Brain pericyte (primary cell): ENCODE measurements around the gene PPP1R14C.

Experiments used
- DNase-seq: peaks from one replicate; pipeline ENCODE4 v3.0.0-alpha.2; 2012; ENCODE audit warnings: low read depth, low spot score

PPP1R14C gene

DNA sequence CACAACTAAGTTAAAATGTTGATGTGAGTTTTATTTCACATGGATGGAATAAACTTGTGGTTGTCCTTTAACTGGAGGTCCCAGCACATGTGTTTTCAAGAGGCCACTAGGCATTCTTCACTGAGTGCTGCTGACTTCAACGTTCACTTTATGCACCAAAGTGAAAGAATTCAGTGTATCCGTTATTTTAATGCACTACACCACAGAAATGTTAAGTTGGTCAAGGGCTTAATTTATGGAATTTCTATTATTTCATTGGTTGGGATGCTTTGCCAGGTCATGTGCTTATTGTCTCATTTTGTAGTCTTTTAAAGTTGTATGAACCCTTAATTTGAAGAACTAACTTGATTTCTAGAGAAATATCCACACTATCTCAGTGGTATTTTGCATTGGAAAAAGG, 106.4 kb downstream of the PPP1R14C start:
- no peak for DNase-seq

DNA sequence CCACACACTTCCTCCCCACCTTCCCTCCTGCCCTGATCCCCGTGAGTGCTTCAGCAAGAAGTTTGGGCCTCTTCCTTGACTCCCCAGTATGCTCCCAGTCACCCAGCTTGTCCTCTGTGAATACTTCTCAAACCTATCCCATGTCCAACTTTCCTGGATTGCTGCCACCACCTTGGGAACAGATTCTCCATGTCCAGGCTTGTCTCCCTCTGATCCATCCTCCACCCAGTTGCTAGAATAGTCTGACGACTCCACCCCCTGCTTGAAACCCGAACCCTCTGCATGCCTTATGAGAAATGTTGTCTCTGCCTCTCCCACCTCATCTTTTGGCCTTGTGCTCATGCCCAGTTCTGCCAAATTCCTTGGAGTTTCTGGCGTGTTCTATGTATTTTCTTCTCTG, 108.0 kb downstream of the PPP1R14C start:
- no peak for DNase-seq

DNA sequence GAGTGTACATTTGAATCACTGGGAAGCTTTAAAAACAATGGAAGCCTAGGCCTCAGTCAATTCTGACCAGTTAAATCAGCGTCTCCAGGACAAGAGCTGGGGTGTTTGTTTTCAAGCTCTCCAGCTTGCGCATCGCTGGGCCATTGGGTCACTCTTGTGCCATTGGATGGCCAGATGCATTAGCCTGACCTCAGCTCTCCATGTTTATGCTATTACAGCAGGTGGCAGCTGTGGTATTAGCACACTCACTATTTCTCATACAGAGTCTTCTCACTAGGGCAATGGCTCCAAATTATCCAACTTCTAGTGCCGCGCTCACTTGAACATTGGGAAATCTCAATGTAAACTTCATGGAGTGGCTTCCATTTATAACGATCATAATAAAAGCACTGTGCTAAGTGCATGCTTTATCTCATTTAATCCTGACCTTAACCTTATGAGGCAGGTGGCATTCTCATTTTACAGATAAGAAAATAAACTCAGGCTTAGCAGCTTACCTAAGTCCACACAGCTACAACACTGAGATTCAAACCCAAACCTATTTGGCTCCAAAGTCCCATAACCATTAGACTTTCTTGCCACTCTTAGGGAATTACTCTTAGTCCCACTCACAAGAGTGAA, 108.8 kb downstream of the PPP1R14C start:
- DNase-seq = no peak

DNA sequence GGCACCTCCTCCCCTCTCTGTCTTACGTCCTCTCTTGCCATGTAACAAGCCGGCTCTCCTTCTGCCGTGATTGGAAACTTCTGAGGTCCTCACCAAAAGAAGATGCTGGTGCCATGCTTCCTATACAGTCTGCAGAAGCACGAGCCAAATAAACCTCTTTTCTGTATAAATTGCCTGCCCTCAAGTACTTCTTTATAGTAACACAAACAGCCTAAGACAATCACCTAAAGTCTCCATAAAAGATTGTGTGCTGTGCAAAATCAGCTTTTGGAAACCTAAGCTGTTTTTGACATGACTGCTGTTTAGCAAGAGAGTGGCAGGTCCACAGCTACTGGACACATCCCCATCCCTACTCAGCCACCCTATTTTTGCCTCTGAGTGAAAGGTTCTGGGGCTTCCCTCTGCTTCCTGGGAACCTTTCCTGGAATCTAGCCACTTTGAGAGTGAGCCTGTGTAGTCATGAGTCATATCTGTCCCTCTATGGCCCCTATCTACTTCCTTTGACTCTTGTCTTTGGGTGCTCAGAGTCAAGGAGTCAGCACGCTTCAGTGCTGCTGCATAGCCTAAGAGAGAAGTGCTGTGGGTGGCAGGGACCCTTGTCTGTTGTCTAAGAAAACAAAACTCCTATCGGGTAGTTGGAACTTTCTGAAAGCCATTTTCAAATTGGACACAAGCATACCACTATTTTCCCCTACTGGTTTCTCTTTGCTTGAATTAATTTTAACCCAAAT, 110.0 kb downstream of the PPP1R14C start:
- no peak for DNase-seq

DNA sequence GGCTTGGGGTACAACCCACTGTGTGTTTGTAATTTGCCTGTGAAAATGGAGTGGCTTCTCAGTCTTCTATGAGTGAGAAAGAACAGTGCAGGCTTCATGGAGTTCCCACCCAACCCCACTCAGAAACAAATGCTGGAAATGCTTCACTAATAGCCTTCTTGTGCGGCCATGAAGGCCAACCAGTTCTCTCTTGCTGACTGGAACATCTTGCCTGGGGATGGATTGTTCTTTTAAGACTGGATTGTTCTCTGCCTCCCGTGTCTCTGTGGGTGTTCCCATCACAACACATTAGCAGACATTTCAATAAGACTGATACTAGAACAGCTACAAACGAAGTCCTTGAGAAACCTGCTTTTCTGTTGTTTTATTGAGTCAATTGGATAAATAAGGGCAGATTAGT, 110.6 kb downstream of the PPP1R14C start:
- no peak for DNase-seq

DNA sequence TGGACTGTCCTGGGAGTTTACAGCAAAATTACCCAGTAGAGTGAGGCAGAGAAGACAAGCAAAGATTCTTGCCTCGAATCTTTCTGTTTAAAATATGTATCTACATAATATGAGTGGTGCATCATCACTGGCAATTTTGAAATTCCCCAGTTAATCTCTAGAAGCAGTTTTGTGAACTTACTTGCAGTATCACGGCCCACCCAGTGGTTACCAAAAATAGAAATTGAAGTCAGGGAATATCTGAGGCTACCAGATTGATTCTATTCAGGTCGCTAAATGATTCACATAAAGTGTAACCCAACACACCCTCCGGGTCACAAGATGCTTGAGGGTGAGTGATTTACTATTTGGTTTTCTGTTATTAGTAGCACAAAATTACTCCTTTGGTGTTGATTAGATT, 111.9 kb downstream of the PPP1R14C start:
- no peak for DNase-seq

DNA sequence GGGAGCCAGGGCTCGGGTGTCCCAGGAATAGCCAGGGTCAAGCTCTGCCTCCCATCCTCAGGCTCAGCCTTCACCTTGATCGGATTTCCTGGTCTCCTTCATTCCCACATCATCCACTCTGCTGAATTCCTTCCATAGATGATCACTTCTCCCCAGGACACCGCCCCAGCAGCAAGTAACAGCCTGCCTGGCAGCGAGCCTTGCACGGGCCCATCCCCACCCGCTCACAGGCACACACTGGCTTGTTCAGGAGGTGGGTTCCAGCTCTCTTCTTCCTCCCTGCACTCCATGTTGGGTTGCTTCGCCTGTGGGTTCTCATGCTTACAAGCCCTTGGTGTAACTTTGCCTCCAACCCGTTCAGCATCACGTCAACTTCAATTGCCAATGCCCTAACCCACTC, 113.0 kb downstream of the PPP1R14C start:
- no peak for DNase-seq

DNA sequence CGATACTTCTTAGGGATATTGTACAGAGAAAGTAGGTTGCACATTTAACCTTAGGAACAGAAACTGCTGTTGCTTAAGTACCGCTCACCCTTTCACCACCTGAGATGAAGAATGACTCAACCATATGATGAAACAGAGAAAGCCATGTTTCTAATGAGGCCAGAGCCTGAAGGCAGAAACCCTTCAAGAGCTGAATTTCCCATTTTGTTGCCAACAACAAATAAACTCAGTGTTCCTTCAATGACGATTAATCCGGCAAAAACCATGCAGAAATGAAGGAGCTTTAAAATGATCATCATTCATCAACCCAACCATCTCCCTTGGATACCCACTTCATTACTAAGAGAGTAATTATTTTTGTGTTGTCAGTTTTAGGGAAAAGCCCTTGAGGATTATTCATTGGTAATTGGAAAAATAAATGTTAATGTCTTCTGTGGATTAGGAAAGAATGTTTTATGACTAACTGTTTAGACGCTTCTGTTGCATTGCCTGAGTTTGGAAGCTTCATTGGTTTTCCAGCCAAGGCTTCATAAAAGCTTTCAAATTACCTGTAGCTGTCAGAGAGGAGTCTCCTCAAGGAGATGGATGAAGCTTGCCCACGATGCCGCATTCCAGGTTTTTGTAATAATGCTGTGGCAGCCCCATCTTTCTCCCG, 113.9 kb downstream of the PPP1R14C start:
- DNase-seq = no peak

DNA sequence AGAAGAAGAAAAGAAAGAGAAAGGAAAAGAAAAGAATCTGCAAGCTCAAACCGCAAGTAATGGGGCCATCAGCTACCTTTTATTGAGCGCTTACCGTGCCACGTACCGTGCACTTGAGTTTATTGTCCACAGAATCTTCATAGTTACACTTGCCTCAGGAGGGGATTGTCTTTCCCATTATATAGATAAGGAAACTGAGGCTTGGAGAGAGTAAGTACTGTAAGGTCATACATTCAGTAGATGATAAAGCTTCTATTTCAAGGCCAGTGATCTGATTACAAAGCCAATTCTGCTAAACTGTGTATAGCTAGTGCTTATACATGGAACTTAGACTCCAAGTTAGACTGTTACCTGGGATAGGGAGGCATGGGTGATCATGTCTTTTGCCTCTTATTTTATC, 115.5 kb downstream of the PPP1R14C start:
- DNase-seq = no peak

DNA sequence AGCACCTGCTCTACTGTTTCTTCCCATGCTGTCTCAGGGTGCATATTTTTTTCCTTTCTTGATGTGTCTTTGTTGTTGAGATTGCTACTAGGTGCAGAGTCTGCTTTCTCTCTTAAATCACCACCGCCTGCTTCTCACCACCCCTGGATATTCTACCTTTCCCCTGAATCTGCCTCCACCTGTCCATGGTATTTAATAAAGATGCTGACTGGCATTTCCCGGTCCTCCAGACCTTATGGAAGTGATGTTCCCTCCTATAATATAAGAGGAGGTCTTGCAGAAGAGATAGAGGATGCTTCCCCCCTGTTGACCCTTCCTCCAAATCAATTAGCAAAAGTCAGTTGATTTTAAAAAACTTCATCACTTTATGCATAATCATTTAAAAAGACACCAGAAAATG, 118.1 kb downstream of the PPP1R14C start:
- no peak for DNase-seq

DNA sequence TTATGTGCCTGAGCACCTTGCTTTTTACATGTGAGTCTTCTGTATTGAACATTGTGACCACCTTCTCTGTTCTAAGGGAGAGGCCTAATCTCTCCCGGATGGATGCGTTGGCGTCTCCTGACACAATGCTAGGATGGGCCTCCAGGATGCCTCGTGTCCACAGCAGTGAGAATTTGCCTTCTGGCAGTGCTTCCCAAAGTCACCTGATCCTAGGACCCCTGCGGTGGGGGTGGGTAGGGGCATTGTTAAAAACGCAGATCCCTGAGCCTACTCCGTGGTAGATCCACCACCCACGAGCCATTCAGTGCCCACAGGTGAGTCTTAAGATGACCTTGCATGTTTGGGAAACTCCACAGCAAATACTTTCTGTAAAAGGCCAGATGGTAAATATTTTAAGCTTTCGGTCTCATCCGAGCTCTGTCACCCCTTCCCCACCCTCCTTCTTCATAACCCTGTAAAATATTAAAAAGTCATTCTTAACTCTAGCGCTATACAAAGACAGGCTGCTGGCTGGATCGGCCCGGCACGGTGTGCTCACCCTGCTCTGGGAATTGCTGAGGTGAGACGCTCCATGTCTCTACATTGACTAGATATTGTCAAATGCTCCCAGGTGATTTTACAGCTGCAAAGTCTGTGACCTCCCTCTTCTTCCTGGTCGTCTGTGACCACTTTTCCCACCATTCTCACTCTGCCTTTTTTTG, 119.3 kb downstream of the PPP1R14C start:
- DNase-seq = no peak

DNA sequence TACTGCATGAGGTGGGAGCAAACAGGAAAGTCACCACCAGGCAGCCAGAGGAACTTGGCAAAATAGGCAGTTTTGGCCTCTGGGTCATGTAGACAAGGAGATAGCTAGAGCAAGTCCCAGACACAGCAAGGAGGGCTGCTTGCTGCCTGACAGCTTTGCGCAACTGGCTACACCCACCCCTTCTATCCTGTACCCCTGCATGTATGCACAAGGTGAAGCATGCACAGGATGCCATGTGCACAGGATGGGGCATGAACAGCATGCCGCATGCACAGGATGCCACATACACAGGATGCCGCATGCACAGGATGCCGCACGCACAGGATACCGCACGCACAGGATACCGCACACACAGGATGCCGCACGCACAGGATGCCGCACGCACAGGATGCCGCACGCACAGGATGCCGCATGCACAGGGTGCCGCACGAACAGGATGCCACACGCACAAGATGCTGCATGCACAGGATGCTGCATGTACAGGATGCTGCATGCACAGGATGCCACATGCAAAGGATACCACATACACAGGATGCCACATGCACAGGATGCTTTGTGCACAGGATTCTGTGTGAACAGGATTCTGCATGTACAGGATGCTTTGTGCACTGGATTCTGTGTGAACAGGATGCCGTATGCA, 121.0 kb downstream of the PPP1R14C start:
- DNase-seq = no peak

DNA sequence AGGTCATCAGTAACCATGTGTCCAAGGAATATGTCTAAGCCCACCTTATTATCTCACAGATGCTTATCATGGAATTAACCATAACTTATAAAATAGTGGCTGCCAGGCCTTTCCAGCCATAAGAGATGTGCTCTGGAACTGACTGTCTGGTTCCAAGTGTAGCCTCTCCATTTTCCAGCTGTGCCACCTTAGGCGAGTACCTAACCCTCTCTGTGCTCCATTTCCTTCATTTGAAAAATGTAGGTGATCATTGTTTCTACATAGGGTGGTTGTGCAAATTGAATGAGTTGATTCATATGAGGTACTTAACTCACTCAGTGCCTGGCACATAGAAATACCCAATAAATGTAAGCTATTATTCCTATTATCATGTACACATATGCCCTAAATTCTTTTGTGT, 123.5 kb downstream of the PPP1R14C start:
- DNase-seq = no peak

DNA sequence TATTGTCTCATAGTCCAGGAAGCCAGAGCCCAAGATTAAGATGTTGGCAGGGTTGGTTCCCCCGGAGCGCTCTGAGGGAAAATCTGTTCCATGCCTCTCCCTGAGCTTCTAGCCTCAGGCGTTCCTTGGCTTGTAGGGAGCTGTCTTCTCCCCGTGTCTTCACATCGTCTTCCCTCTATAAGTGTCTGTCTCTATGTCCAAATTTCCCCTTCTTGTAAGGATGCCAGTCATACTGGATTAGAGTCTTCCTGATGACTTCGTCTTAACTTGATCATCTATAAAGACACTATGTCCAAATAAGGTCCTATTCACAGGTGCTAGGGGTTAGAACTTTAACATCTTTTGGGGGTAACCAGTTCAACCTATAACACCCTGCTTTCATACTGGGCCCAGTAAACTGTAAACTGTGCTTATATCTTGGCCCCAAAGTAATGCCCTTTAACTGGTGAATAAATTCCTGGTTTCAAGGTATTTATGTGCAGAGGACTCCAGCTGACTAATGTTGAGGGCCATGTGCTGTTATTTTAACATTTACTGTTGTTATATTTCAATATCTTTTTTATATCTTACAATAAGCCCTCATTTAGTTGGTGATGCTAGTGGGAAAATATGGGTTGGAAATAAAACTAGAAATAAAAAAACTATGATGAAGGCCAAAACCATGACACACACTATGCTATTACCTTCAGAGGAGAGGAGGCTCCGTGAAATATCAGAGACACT, 124.3 kb downstream of the PPP1R14C start:
- no peak for DNase-seq

DNA sequence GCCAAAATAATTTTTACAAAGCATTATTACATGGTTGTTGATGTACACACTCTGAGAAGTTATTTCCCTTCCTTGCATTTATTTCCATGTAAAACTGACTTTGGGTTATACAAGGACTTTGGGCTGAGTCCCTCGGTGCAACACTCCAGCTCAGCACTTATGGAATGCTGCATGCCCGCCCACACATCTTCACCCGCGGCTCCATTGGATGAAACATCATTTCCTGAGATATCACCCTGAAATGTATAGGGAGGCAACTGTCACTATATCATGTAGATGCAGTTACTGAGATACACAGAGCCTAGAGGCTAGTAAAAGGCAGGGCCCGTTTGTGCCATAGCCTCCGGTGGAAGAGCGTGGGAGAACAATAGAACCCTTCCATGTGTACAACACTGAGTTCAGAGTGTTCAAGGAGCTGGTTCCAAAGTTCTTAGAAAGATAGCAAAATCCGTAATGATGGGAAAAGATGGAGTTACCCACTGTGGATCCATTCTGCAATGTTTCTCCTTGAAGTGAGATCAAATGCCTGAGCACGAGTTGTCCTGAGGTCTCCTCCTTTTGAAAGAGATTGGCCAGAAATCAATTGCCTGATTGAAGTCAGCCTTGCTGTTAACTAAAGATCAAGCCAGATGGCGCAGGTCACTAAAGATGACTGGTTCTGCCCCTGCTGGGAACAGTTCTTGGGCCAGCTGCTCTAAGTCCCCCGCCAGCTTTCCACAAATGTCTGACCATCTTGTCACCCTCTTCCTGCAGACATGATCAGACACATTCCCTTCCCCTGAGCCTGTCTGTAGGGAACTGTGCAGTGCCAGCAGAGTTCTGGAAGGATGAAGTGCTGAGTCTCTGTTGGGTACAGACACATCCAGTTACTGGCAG, 125.1 kb downstream of the PPP1R14C start:
- DNase-seq = no peak

DNA sequence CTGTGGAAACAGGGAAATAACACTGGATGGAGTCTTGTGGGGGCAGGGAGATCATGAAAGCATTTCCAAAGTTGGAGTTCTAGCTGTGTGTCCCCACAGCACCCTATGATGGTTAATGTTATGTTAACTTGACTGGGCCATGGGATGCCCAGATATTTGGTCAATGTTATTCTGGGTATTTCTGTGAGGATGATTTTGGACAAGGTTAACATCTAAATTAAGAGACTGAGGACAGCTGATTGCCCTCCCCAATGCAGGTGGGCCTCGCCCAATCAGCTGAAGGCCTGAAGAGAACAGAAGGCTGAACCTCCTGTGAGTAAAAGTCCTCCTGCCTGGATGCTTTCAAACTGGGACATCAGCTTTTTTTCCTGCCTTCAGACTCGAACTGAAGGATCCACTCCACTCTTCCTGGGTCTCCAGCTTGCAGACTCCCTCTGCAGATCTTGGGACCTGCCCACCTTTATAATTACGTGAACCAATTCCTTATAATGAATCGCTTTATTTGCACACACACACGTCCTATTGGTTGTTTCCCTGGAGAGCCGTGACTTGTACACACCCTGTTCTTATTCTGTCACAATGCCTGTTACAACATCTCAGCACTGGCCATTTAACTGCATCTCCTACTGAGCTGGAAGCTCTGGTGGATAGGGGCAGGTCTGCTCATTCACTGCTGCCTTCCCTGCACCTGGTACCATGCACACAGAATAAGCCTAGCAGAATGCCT, 126.4 kb downstream of the PPP1R14C start:
- DNase-seq = no peak

DNA sequence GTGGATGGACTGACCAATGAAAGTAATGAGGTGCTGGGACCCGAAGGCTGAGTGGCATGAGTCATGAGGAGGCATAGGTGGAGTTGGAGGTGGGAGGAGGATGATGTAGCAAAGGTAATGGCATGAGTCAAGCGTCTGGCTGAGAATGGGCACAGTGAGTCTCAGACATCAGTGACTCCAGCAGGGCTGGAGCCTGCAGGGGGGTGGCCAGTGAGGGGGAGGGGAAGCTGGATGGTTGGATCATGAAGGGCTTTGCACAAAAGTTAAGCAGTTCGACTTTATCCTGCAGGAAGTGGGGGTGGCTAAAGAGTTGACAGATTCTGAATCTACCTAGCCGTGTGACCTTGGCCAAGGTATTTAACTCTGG, 127.0 kb downstream of the PPP1R14C start:
- DNase-seq = no peak

DNA sequence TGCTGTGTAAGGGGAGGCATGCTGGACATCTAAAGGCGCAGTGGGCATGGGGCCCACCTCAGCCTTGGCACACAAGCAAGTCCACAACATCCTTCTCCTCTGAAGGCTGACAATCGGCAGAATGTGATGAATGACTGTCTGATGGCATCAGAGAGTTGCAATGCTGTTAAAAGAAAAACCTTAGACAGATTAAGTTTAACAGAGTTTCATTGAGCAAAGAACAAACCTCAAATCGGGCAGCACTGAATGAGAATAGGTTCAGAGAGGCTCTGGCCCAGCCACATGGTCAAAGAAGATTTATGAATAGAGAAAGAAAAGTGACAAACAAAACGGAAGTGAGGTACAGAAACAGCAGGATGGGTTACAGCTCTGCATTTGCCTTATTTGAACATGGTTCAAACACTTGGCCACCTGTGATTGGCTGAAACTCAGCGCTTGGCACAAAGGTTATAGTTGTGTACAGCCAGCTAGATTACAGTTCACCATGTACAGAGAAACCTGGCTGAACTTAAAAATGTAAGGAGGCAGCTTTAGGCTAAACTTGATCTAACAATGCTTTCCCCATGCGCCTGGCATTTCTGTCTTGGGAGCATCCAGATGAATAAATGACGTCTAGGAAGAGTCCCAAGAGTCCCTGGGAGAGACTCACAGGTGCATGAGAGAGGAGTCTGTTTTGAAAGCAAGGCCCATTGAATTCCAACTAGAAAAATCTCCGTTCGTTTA, 127.6 kb downstream of the PPP1R14C start:
- no peak for DNase-seq

DNA sequence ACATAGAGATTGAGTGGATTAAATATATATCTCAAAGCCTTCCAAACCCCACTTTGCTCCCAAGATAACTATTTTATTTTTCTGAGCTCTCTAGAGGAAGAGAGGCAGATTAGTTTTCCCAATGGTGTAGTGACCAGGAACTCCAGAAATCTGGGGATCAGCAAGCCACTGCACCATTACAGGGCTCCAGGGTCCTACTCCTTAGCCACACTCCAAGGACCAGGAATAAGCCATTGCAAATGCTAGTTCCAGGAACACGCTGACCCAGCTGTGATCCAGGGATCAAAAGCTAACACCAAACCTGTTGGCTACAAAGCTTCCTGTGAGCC, 128.3 kb downstream of the PPP1R14C start:
- no peak for DNase-seq
